ENCODE data around the gene MAPK6.
A peak's percentile ranks its signal among the peaks of the same experiment; 100 is the strongest.
"Not testable (repeated sequence)": the region's sequence is repeated elsewhere in the genome, so short reads cannot be mapped to it uniquely, and the experiment has no call there.

MAPK6 gene

GRCh38 chr15:52042051-52042851, 23.2 kb downstream of the MAPK6 start:
- DNase-seq (ENCODE audit: low spot score): no peak

DNA sequence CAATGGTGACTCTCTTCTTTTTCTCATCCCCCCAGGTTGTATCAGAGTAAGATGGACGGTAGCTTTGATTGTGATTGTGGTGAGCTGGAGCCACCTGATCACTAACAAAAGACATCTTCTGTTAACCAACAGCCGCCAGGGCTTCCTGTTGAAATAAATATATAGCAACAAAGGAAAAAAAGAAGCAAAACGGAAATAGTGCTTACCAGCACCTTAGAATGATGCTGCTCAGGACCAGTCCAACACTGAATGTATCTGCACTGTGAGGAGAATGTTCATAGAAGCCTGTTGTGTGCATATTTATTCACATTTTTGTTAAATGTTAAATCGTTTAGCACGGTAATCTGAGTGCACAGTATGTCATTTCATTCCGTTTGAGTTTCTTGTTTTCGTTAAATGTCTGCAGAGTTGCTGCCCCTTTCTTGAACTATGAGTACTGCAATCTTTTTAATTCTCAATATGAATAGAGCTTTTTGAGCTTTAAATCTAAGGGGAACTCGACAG, 26.8 kb downstream of the MAPK6 start:
- peak; percentile 65 for DNase-seq (ENCODE audit: low spot score)

- not testable (repeated sequence) for DNase-seq (ENCODE audit: low spot score)
Measured at GRCh38 chr15:52046552-52046951, 27.5 kb downstream of the MAPK6 start.

GRCh38 chr15:52050416-52050815, 31.4 kb downstream of the MAPK6 start:
- DNase-seq (ENCODE audit: low spot score): no peak

GRCh38 chr15:52052066-52052935, 33.3 kb downstream of the MAPK6 start:
- DNase-seq (ENCODE audit: low spot score): no peak

DNA sequence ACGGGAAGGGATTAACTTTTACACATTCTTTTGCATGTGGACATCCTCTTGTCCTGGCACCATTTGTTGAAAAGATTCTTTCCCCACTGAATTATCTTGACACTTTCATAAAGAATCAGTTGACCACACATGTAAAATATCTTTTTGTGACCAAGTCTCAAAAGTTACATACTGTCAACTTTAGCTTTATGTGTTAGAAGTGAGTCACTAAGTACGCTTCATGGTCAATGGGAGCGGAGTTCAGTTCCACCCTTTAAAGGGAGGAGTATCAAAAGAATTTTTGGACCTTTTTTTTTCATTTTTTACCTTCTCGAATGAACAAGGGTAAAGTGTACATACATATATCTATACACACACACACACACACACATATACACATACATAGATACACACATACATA, 35.4 kb downstream of the MAPK6 start:
- no peak for DNase-seq (ENCODE audit: low spot score)

- not testable (repeated sequence) for DNase-seq (ENCODE audit: low spot score)
Measured at GRCh38 chr15:52054858-52055257, 35.8 kb downstream of the MAPK6 start.

DNA sequence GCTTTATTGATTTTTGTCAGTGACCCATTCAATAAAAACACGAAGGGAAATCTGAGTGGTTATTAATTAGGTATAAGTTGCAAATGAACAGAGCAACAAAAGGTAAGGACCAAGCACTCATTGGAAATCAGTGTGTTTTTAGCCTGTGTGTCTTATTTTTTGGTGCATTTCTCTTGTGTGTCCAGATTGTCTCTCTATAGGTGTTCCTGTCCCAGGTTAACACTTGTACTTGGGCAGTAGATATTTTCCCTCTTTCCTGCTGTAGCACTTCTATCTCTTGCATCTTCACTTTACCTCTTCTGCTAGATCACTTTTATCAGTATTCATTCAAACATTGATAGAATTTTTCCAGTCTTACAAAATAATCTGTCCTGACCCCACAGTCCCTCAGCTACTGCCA, 37.0 kb downstream of the MAPK6 start:
- no peak for DNase-seq (ENCODE audit: low spot score)

DNA sequence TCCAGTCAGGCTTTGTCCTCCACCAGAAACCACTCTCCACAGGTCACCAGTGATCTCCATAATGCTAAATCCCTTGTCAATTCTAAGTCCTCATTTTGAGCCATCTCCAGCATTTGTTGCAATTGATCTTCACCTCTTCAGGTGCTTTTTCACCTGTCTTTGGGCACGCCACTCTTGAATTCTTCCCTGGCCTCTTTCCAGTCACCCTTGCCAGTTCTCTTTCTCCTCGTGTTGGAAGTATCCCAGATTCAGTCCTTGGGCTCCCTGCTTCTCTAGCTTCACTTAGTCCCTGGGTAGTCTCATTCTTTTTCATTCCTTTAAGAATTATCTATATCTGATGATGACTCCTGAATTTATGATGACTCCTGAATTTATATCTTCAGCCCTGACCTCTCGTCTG, 37.5 kb downstream of the MAPK6 start:
- no peak for DNase-seq (ENCODE audit: low spot score)

GRCh38 chr15:52057996-52058395, 39.0 kb downstream of the MAPK6 start:
- DNase-seq (ENCODE audit: low spot score): no peak

DNA sequence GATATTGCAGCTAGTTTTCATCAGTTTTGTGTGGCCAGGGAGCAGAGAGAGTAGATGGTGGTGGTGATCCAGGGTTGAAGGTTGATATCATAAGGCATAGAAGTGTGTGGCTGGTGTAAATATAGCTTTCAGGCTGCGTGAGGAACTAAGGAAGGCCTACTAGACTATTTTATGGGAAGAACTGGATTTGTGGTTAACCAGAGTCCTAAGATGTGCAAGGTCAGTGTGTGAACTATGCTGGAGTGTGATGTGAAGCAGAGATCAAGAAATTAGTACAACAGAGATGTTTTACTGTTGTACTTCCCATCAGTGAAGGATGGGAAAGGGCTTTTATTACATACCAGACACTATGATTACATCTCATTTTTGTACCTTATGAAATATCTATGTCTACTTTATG, 41.5 kb downstream of the MAPK6 start:
- DNase-seq (ENCODE audit: low spot score): no peak

DNA sequence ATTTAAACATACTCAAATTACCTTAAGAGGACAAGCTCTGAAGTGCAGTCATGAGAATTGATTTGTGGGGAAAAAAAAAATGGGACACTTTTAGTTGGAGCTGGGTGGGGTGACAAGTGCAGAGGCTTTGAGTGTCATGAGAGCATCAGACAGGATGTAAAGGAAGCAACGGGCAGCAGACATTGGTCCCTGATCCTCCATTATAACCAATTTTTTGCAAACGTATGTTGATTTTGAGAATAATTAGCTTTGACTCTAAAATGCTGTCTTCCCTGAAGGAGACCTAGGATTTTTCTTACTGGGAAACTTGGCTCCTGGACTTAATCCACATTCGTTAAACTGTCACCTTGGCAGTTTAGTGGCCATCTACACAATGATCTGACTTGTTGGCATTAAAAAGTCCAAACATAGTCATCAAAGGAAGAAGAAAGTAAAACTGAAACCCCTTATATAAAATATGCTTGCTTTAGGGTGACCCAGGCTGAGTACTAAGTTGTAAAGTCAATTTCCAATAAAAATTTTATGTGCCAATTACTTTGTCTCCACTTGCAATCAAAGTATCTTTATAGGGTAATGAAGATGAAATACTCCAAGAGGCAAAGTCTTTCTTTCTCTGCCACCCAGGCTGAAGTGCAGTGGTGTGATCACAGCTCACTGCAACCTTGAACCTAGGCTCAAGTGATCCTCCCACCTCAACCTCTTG, 48.0 kb downstream of the MAPK6 start:
- no peak for DNase-seq (ENCODE audit: low spot score)

GRCh38 chr15:52067545-52067926, 48.5 kb downstream of the MAPK6 start:
- no peak for DNase-seq (ENCODE audit: low spot score)

DNA sequence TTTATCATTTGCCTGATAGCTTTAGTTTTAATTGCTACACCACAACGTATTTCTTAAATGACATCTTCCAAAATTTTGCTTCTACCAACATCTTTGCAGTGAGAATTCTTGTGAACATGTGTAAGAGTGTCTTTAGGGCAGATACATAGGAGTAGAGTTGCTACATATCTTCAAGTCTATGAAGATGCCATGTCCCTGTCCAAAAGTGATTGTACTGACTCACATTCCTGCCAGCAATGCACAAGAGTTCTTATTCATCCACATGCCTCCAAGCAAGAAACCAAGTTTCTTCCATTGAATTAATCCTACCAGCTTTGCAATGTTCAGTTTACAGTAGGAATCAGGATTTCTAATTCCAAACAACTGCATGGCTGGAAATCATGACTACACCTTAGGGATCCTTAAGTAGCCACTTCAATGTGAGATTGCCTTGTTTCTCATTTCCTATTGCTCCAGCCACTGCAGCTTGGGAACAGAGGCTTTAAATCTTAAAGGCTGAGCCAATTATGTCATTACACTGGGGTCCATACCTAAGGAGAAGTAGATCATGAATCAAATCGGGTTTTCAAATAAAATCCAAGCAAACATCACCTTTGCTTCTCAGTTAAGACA, 49.1 kb downstream of the MAPK6 start:
- DNase-seq (ENCODE audit: low spot score): no peak

- DNase-seq (ENCODE audit: low spot score): no peak
Measured at GRCh38 chr15:52069559-52069958, 50.5 kb downstream of the MAPK6 start.

GRCh38 chr15:52071570-52071969, 52.6 kb downstream of the MAPK6 start:
- DNase-seq (ENCODE audit: low spot score): no peak

GRCh38 chr15:52076889-52077781, 58.1 kb downstream of the MAPK6 start:
- DNase-seq (ENCODE audit: low spot score): no peak

DNA sequence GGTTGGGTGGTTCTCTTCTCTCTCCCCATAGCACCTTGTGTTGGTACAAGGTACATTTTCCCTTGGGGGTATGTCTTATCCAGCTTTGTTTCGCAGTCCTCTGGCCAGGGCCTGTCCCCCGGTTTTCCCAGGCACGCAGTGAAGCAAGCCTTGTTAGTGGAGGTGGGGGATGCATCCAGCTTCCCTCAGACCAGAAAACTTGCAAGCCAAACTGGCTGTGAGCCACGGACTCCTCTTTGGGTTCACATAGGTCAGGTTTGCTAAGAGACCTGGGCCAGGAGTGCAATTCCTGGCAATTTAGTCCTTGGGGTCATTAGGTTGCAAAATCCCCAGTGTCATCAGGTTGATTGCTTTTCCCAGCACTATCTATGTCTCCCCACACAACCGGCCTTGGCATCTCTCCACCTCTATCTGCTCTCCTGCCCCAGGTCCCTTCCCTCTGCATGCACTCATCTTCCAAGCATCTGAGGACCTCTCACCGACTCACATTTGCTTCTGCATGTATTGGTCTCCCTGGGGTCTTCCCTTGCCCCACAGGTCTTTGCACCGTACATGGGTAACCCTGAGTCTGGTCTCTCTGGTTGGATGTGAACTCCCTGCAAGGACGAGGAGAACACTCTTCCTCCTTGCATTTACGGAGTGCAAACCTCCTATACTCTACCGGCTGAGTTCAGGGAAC, 59.3 kb downstream of the MAPK6 start:
- no peak for DNase-seq (ENCODE audit: low spot score)

DNA sequence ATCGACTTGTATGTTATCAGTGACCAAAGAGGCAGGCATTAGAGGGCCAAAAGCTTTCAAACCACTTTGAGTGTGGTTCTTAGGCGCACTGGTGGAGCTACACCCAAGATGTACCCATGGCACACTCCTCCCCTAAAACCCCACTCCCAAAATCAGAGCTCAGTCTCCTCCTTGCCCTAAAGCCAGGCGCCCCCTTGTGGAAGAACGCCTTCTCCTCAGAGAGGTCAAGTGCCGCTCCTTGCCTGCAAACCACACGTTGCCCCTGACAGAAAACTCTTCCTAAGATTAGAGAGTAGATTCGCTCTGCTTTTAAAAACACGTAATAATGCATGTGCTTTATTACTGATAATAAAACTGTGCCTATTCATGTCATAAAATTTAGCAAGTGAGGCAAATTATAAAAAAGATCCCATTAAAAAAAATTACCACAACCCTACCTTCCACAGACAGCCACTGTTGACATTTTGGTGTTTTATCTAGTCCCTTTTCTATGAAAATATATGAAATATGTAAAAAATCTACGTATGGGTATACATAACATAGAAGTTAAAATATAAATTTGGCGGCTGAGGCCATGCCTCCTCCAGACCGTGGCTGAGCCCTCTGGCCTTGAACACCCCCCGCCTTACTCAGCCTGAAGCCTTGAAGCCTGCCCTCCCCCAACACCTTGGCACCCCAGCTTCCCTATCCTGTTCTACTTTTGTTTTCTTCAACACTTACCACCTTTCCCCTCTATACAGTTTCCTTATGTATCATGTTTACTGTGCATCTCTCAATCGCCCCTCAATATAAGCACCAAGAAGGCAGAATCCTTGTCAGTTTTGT, 60.1 kb downstream of the MAPK6 start:
- peak; percentile 81 for DNase-seq (ENCODE audit: low spot score)

Data from CD4-positive, alpha-beta T cell treated with Interleukin-2 at 100 ng/mL for 4 hours (primary cell).